GM12878 (cell line): ENCODE results near the gene CAPN14. TPM values are rescaled to one million over a fixed set of nuclear protein-coding genes. Genes with fewer than 3 reads are reported as not detected.

Experiments
- ATAC-seq: fragments of 200-7000 bp; cut with Tn5 transposase; 3 replicates; pipeline ENCODE4 v1.9.1; 2020; ENCODE audit warnings: mild to moderate bottlenecking, moderate library complexity
- BruUV-seq: library from RNA; stranded (reverse); fragments of 400-500 nt; replicated peaks from 2 replicates; lab custom pipeline; 2021; lab: Mats Ljungman, UMichigan
- CTCF ChIA-PET: fragments of 300-600 bp; sonication (Branson Sonifier 250); formaldehyde crosslinking; extraction: SDS; loops from one replicate; lab custom pipeline; 2021; ENCODE audit warnings: inconsistent platforms; lab: Yijun Ruan, JAX
- POLR2A ChIA-PET: fragments of 350-600 bp; formaldehyde crosslinking; extraction: SDS; loops from one replicate; lab custom pipeline; 2021; ENCODE audit warnings: inconsistent platforms; lab: Charles Lee
- RAD21 ChIA-PET: fragments of 300-600 bp; sonication (Branson Sonifier 250); formaldehyde crosslinking; loops from one replicate; lab custom pipeline; 2023; ENCODE audit warnings: antibody characterized with exemption; ENCODE audit not compliant: unreplicated experiment; lab: Charles Lee
- SMC1A ChIA-PET: fragments of 300-600 bp; sonication (Branson Sonifier 250); formaldehyde crosslinking; loops from one replicate; lab custom pipeline; 2023; ENCODE audit not compliant: unreplicated experiment, uncharacterized antibody; lab: Charles Lee
- DNase-seq: peaks from one replicate; pipeline ENCODE4 v3.0.0-alpha.2; 2011; ENCODE audit warnings: low read depth, low spot score
- FAIRE-seq: peaks from 3 replicates; lab custom pipeline; 2011; peaks lifted over from hg19 to GRCh38; lab: Jason Lieb, UNC
- H2AFZ ChIP-seq: 2 replicates; pipeline ENCODE4 v1.6.0; 2011; ENCODE audit warnings: low read depth, low read length, control low read depth; ENCODE audit not compliant: control insufficient read depth
- H3K27ac ChIP-seq: 2 replicates; pipeline ENCODE4 v1.5.1; 2011; ENCODE audit warnings: control low read depth; ENCODE audit not compliant: control insufficient read depth, insufficient read depth
- H3K27me3 ChIP-seq, 2 experiments: replicated peaks in 1 of 2; 2 replicates each; pipeline versions ENCODE4 v1.6.0 to v1.6.1; 2011; ENCODE audit warnings: low read length in 1 of 2; ENCODE audit not compliant: control insufficient read depth in 2 of 2, insufficient read depth in 2 of 2
- H3K36me3 ChIP-seq, 2 experiments: 2 replicates each; pipeline ENCODE4 v1.5.1; 2011; ENCODE audit warnings: low read length in 1 of 2; ENCODE audit not compliant: control insufficient read depth in 2 of 2, insufficient read depth in 2 of 2
- H3K4me1 ChIP-seq: 2 replicates; pipeline ENCODE4 v1.6.1; 2011; ENCODE audit warnings: mild to moderate bottlenecking, low read length, moderate library complexity, mixed read lengths; ENCODE audit not compliant: control insufficient read depth, insufficient read depth
- H3K4me2 ChIP-seq: 2 replicates; pipeline ENCODE4 v1.6.0; 2011; ENCODE audit warnings: control low read depth; ENCODE audit not compliant: control insufficient read depth, insufficient read depth
- H3K4me3 ChIP-seq: fragments of 200-600 bp; sonication (generic); 2 replicates; pipeline ENCODE4 v1.5.1; 2016
- H3K79me2 ChIP-seq: 2 replicates; pipeline ENCODE4 v1.6.0; 2011; ENCODE audit warnings: low read length; ENCODE audit not compliant: control insufficient read depth, insufficient read depth
- H3K9ac ChIP-seq: 2 replicates; pipeline ENCODE4 v1.8.0; 2011; ENCODE audit warnings: low read length, control low read depth, mixed read lengths; ENCODE audit not compliant: control insufficient read depth, insufficient read depth
- H3K9me3 ChIP-seq: replicated peaks from 3 replicates; pipeline ENCODE4 v1.5.1; 2011; ENCODE audit warnings: mild to moderate bottlenecking, low read length; ENCODE audit not compliant: control insufficient read depth, insufficient read depth
- H4K20me1 ChIP-seq: 2 replicates; pipeline ENCODE4 v1.6.0; 2011; ENCODE audit not compliant: control insufficient read depth, insufficient read depth
- ELK1 ChIP-seq: IDR thresholded peaks from 2 replicates; pipeline ENCODE4 v1.6.1; 2012; ENCODE audit warnings: low read depth, low read length, improper control_type of control experiment
- HDAC6 ChIP-seq: fragments of 200-600 bp; sonication (generic); IDR thresholded peaks from one replicate; pipeline ENCODE4 v1.8.0; 2017; ENCODE audit warnings: antibody characterized with exemption; ENCODE audit not compliant: unreplicated experiment
- MXI1 ChIP-seq: fragments of 150-350 bp; IDR thresholded peaks from 2 replicates; pipeline ENCODE4 v1.6.1; 2011; ENCODE audit warnings: low read depth, mild to moderate bottlenecking, inconsistent platforms, low read length, improper control_type of control experiment
- NKRF ChIP-seq: fragments of 450-650 bp; conservative IDR thresholded peaks from 2 replicates; pipeline ENCODE4 v1.6.1; 2017; ENCODE audit warnings: mild to moderate bottlenecking, moderate library complexity
- RAD51 ChIP-seq: fragments of 450-650 bp; IDR thresholded peaks from 2 replicates; pipeline ENCODE4 v1.6.1; 2016; ENCODE audit warnings: moderate library complexity, mild to moderate bottlenecking, inconsistent platforms
- REST ChIP-seq: IDR thresholded peaks from 2 replicates; pipeline ENCODE4 v1.6.1; 2012; ENCODE audit warnings: mild to moderate bottlenecking, low read depth, low read length
- STAT1 ChIP-seq: fragments of 450-650 bp; conservative IDR thresholded peaks from 2 replicates; pipeline ENCODE4 v1.6.1; 2014; ENCODE audit warnings: antibody characterized with exemption, mild to moderate bottlenecking
- ZBTB4 ChIP-seq: fragments of 450-650 bp; formaldehyde crosslinking; IDR thresholded peaks from 2 replicates; pipeline ENCODE4 v1.4.0; 2022; ENCODE audit warnings: mild to moderate bottlenecking, moderate library complexity
- WGBS: methylation state at CpG from one replicate; pipeline ENCODE4 v1.1.6; 2016; ENCODE audit warnings: low lambda C conversion rate; ENCODE audit not compliant: insufficient replicate concordance, insufficient coverage; ENCODE audit errors: missing lambda C conversion rate; 5-methylcytosine and 5-hydroxymethylcytosine counted together
- in situ Hi-C: fragments of 300-500 bp; cut with MboI; formaldehyde crosslinking; loops from 9 replicates; pipeline ENCODE4 v1.14.3; 2018; ENCODE audit warnings: mixed read lengths
- intact Hi-C: fragments of 100-400 bp; cut with micrococcal nuclease; formaldehyde crosslinking; loops from one replicate; pipeline ENCODE4 v1.14.2; 2022; ENCODE audit not compliant: unreplicated experiment
- polyA plus RNA-seq, 11 experiments: library from polyadenylated mRNA; depleted of rRNA in 4 of 11; unstranded in 6 of 11; stranded (reverse) in 5 of 11; fragments of >200 nt; fragmentation: Nextera tagmentation in 4 of 11; fragmentation: Illumina TruSeq in 1 of 11; extraction: Ambion mirVana in 4 of 11; extraction: Trizol in 1 of 11; gene quantifications; 1 replicate in 1 of 11; 2 replicates in 10 of 11; pipeline versions ENCODE4 v1.2.1 to v1.2.3, GENCODE V29; 2011 to 2016; ENCODE audit warnings: inconsistent platforms in 2 of 11, missing spikeins in 2 of 11, low read depth in 1 of 11
- total RNA-seq, 4 experiments: library from RNA; depleted of rRNA in 3 of 4; stranded (reverse); fragments of >200 nt in 3 of 4; fragmentation: Illumina TruSeq in 1 of 4; extraction: Trizol in 1 of 4; gene quantifications; 2 replicates each; pipeline versions ENCODE4 v1.2.1 to v1.2.3, GENCODE V29; 2013 to 2021

Gene CAPN14
- total and polyA plus RNA-seq, 10 of the 15 experiments (the other 5 are each of a cell fraction or from before 2014, with no cell fraction given): 0.08 to 1.5 (median 1.1) TPM

- Histone ChIP-seq H3K27me3 (no peaks in the 10 kb centered on the region), H3K4me1 (peaks cover 8% of the 10 kb centered on the region), H3K9me3 (no peaks in the 10 kb centered on the region), H3K9ac (no peak overlapping the region), H3K27ac (no peak overlapping the region), H4K20me1 (no peaks in the 10 kb centered on the region), H3K4me3 (no peak overlapping the region), H3K4me2 (no peak overlapping the region), H3K79me2 (no peaks in the 10 kb centered on the region), H2AFZ (no peak overlapping the region), H3K36me3 (no peaks in the 10 kb centered on the region)
- ChIA-PET RAD21 (interaction anchor here (1.0 kb wide), 1 partner anchor 14 kb away, joined by 4 read pairs; no protein-coding TSS in a partner anchor), POLR2A (no interaction called here), SMC1A (interaction anchor here (1.6 kb wide), 1 partner anchor 15 kb away, joined by 4 read pairs; no protein-coding TSS in a partner anchor), CTCF (interaction anchor here (1.1 kb wide), 1 partner anchor 91 kb away, joined by 3 read pairs; no protein-coding TSS in a partner anchor)
- no peak for DNase-seq
- no peak for FAIRE-seq
- 43% methylated on average over 13 of the region's 13 CpGs for WGBS
- in situ Hi-C loops (no loop called here), intact Hi-C loops (no loop called here)
- ATAC-seq: no peak
- TF ChIP-seq STAT1 (no peak), ELK1 (no peak), MXI1 (no peak), NKRF (no peak), HDAC6 (no peak), REST (no peak), ZBTB4 (CRISPR knock-in tag) (no peak), RAD51 (no peak)
- no TSS peak for BruUV-seq
Measured at GRCh38 chr2:31238906-31239592, 21.7 kb upstream of the CAPN14 start.
